Ureter (tissue), 1 donor: ENCODE data around the gene CST3. TPM values are rescaled to one million over a fixed set of nuclear protein-coding genes. Genes with fewer than 3 reads are reported as not detected.
"Not testable (repeated sequence)": the region's sequence is repeated elsewhere in the genome, so short reads cannot be mapped to it uniquely, and the experiment has no call there.

ENCODE experiments used
- DNase-seq: peaks from one replicate; pipeline ENCODE4 v3.0.0-alpha.2; 2020; ENCODE audit warnings: low spot score
- total RNA-seq: library from RNA; stranded (reverse); gene quantifications from one replicate; pipeline ENCODE4 v1.2.4, GENCODE V29; 2023
- donor health status: DM: yes; HTN: yes; CAD: no.

CST3 gene
- total RNA-seq, 1 donor from 2014 or later, result 544 TPM

DNA sequence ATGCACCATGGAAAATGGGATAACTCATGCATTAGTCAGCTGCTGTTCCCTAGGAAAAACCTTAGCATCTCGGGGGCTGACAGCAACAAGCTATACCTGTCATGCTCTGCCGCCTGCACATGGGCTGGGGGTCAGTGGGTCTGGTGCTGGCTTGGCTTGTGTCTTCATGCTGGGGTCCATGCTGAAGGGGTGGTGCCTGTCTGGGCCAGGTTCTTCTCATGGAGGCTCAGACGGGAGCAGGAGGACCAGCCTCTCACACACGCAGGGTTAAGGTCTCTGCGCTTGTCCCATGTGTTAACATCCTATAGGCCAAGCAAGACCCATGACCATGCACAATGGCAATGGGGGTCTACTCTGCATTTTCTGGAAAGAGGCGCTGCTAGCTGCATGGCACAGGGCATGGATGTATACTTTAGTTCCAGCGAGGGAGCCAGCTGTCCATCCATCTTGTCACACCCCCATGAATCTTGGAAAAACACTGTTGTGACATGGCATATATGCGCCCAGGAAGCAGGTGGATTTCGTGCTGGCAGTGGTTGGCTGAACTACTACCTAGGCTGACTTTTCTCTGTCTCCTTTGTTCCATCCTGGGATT, 24.6 kb upstream of the CST3 start:
- DNase-seq, result no peak

GRCh38 chr20:23661002-23661429, 23.3 kb upstream of the CST3 start:
- no peak for DNase-seq

GRCh38 chr20:23659989-23660837, 22.5 kb upstream of the CST3 start:
- no peak for DNase-seq

- not testable (repeated sequence) for DNase-seq
These were observed 21.8 kb upstream of the CST3 start for GRCh38 chr20:23659610-23659988.

GRCh38 chr20:23658989-23659609, 21.3 kb upstream of the CST3 start:
- DNase-seq, result no peak

DNA sequence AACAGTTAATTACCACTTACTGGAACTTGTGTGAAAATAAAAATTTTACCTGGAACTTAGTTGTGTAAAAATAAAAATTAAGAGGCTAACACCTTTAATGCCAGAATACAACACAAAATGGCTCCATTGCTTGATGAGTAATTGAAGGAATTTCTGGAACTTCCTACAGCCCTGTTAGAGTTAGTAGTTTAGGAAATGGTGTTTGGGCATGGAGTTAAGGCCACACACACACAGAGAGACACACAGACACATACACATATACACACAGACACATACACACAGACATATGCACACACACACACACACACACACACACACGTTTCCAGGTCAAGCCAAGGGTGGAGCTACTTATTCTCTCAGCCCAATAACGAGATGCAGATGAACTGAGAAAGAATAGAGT, 20.6 kb upstream of the CST3 start:
- no peak for DNase-seq

- no peak for DNase-seq
These were observed 19.4 kb upstream of the CST3 start for GRCh38 chr20:23657202-23657601.

GRCh38 chr20:23656372-23656771, 18.6 kb upstream of the CST3 start:
- no peak for DNase-seq

DNA sequence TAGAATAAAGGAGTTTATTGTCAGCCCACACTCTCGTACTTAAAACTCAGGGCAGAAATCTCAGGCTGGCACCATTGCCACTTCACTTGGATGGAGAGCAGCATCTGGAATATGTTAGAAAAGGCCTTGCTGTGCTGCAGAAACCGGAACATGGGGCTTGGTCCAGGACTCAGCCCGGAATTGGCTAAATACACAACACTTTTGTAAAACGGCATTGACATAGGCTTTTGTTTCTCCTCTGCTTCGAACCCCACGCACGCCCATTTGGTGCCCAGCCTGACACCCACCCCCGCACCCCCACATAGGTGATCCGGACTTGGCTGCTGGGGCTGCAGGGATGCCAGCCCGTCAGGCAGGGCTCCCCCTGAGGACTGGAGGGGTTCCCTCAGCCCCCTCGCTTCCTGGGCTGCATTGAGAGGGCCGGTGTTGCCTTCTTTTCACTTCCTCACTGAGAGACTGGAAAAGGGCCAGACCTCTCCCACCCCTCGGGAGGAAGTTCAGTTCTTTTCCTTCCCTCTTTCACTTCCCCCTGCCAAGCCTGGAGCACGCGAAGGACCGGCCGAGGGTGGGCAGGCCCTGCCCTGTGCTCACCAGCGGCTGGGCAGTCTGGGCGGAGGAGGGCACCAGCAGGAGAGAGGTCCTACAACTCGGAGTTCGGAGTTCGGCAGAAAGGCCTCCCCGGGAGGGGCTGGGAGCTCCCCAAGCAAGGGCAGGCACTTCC, 17.9 kb upstream of the CST3 start:
- no peak for DNase-seq

GRCh38 chr20:23654717-23655116, 17.0 kb upstream of the CST3 start:
- DNase-seq, result no peak

- no peak for DNase-seq
These were observed 16.2 kb upstream of the CST3 start for GRCh38 chr20:23654000-23654399.

DNA sequence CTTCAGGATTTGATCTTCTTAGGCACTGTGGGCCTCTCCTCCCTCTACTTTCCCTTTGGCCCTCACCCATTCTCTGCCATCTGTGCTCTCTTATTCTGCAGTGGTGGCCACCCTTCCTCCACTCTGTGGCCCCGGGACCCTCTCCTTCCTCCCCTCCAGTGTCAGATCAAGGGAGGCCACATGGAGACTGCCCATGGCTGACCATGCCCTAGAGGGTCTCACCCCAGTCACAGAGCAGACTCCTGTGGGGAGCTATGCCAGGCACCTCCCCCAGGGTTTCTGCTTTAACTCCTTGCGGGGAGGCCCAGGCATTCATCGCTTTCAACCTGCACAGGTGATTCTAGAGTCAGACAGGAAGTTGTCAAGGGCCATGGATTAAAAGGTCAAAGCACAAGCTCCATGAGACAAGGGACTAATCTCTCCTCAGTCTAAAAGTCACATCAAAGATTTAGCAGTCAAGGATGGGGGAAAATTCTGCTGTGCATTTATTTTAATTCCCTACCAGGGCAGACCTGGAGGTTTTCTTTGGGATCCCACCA, 15.7 kb upstream of the CST3 start:
- DNase-seq, result no peak

- no peak for DNase-seq
These were observed 15.2 kb upstream of the CST3 start for GRCh38 chr20:23652926-23653325.

DNA sequence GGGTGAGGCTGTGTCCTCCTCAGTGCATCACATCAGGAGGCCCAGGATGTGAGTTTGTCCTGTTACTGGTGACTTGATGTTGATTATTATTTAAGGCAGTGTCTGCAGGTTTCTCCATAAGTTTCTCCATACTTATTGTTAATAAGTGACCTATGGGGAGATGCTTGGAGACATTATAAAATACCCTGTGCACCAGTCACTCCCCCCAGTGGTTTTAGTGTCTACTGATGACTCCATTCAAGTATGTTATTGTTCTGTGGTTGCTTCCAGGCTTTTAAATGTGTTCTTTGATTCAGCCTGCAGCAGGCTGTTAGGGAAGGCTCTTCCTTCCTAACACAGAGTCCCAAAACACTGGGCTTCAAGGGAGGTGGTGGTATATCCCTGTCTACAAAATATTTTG, 14.6 kb upstream of the CST3 start:
- no peak for DNase-seq

DNA sequence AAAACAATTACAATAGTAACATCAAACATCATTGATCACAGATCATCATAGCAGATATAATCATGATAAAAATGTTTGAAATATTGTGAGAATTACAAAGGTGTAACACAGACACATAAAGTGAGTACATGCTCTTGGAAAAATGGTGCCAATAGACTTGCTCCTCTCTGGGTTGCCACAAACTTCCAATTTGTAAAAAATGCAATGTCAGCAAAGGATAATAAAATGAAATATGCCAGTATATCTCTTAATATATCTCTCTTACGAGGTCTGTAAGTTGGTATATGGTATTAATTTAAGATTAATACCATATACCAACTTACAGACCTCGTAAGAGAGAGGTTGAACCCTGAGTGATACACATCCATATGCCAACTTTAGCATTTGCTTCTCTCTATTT, 13.4 kb upstream of the CST3 start:
- DNase-seq, result no peak

- no peak for DNase-seq
These were observed 12.2 kb upstream of the CST3 start for GRCh38 chr20:23649830-23650417.

DNA sequence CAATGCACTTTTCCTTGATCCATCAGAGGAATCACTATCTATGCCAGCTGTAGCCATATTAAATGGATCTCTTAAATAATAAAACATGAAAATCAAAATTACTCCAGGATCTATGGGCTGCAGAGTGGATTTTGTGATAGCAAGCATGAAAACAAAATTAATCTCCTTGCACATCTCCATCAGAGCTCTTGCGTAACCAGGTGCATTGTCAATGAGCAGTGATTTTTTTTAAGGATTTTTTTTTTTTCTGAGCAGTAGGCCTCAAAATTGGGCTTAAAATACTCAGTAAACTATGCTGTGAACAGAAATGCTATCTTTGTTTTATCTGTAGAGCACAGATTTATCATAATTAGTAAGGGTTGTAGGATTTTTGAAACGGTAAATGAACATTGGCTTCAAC, 11.5 kb upstream of the CST3 start:
- DNase-seq, result no peak

DNA sequence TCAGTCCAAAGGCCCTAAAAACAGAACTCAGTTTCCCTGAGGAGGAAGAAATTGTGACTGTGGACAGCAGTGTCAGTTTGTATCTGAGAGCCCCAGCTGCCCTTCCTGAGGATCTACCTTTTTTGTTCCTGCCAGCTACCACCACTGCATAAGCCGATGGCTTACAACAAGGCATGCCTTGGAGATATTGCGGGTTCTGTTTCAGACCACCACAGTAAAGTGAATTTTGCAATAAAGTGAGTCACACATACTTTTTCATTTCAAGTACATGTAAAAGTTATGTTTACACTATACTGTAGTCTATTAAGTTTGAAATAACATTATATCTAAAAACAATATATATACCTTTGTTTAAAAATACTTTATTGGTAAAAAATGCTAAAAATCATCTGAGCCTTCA, 9.6 kb upstream of the CST3 start:
- no peak for DNase-seq

DNA sequence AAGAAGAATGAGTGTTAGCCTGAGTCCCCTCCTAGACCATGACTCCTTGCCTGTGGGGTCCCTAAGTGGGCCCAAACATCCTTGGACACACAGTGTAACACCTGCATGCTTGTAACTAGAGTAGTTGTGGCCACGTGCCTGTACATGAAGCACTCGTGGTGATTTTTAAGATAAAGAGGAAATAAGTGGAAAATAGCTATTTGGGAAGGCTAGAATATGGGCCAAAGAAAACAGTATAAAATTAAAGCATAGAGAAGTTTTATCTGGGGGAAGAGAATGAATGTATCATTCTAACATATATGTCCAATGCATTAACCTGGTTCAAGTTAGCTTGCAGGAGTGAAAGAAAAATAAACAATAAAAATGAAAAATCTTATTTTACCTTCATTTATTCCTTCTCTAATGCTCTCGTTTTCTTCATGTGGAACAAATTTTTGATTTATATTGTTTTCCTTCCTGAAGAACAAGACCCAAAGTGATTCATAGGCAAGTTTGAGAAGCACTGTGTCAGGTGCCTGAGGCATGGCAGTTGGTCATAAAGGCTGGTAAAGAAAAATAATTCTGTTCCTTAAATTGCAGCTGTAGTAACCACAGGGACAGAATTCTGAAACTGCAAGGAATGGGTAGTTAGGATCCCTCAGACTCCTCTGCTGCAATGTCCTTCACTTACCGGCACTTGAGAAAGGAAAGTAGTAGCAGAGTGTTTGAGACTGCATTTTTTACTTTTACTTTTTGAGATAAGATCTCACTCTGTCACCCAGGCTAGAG, 8.5 kb upstream of the CST3 start:
- DNase-seq, result no peak

DNA sequence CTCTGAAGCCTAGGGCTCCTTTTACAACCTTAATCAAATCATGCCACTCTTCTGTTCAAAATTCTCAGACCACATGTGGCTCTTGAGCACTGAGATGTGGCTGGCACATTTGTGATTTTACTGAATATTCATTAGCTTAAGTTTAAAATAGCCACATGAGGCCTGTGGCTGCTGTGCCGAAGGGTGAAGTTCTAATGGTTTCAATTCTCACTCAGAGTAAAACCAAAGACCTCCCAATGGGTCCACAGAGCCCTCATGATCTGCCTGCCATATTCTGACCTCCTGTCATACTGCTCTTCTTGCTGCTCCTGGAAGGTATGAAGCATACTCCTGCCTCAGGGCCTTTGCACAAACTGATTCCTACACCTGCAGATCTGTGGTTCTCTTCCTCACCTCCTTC, 7.8 kb upstream of the CST3 start:
- no peak for DNase-seq

- DNase-seq, result no peak
These were observed 6.4 kb upstream of the CST3 start for GRCh38 chr20:23644164-23644563.
